Psoas muscle (tissue), 8 donors: ENCODE measurements around the gene RBM47. TPM values are rescaled to one million over a fixed set of nuclear protein-coding genes. Genes with fewer than 3 reads are reported as not detected.

Experiments
- ATAC-seq, 4 donors: fragments of 200-7000 bp; cut with Tn5 transposase; one replicate each; pipeline ENCODE4 v1.9.1; 2020; ENCODE audit warnings: moderate library complexity in 3 of 4, mild to moderate bottlenecking in 2 of 4
- DNase-seq, 2 donors: peaks; one replicate each; pipeline ENCODE4 v3.0.0-alpha.2; 2020
- H3K27ac ChIP-seq: fragments of 200-600 bp; one replicate; pipeline ENCODE4 v1.8.0; 2022
- H3K27me3 ChIP-seq, 3 donors: fragments of 200-600 bp in 1 of 3; one replicate each; pipeline versions ENCODE4 v1.6.1 to v1.8.0; 2013 to 2022; ENCODE audit warnings: low read length in 2 of 3, mild to moderate bottlenecking in 2 of 3, moderate library complexity in 1 of 3; ENCODE audit not compliant: insufficient read depth in 3 of 3
- H3K36me3 ChIP-seq, 2 donors: fragments of 200-600 bp in 1 of 2; one replicate each; pipeline versions ENCODE4 v1.6.1 to v1.8.0; 2013 to 2022; ENCODE audit warnings: low read depth in 1 of 2, mild to moderate bottlenecking in 1 of 2, moderate library complexity in 1 of 2; ENCODE audit not compliant: insufficient read depth in 1 of 2
- H3K4me1 ChIP-seq: fragments of 200-600 bp; one replicate; pipeline ENCODE4 v1.8.0; 2022
- H3K4me3 ChIP-seq: fragments of 200-600 bp; one replicate; pipeline ENCODE4 v1.8.0; 2022; ENCODE audit warnings: mild to moderate bottlenecking
- H3K9me3 ChIP-seq: fragments of 200-600 bp; one replicate; pipeline ENCODE4 v1.8.0; 2022
- WGBS, 3 donors: extraction: QIAGEN DNeasy Blood & Tissue Kit; methylation state at CpG; one replicate each; pipeline versions ENCODE4 v1.1.6 to v1.1.7; 2013; 5-methylcytosine and 5-hydroxymethylcytosine counted together
- intact Hi-C, 2 donors: fragments of 100-400 bp; cut with DNase I; formaldehyde crosslinking; loops; one replicate each; pipeline versions ENCODE4 v1.11.0 to v1.14.2; 2022
- polyA plus RNA-seq, 3 donors: library from polyadenylated mRNA; stranded (reverse); fragments of 200-250 nt; gene quantifications; one replicate each; pipeline ENCODE4 v1.2.3, GENCODE V29; 2013
- total RNA-seq, 4 donors: library from RNA; stranded (reverse); fragmentation: NEBNext Ultra II Directional in 2 of 4; extraction: Animal tissue kit (Norgen Biotek cat#: 25700) in 2 of 4; gene quantifications; one replicate each; pipeline versions ENCODE4 v1.2.1 to v1.2.4, GENCODE V29; 2021 to 2023
- TF ChIP-seq, protein P1 (sequence below): fragments of 200-600 bp; IDR thresholded peaks from one replicate; pipeline ENCODE4 v1.8.0; 2022; ENCODE audit warnings: antibody characterized with exemption
- donor health status: healthy with polysubstance abuse.
- donor health status: DM: no; HTN: no; CAD: no; lungs with moderate emphysema.
- donor health status: Bipolar disorder and iron deficiency.
- donor health status: healthy.
- donor health status: DM: yes; HTN: yes; CAD: no.
- donor health status: DM: no; HTN: no; CAD: no.
- donor health status: DM: no; HTN: no; CAD: no.
- donor health status: DM: yes; HTN: yes; CAD: no.

Gene RBM47
- total and polyA plus RNA-seq, 7 donors = 0.17 to 2.3 (median 1.2) TPM

DNA sequence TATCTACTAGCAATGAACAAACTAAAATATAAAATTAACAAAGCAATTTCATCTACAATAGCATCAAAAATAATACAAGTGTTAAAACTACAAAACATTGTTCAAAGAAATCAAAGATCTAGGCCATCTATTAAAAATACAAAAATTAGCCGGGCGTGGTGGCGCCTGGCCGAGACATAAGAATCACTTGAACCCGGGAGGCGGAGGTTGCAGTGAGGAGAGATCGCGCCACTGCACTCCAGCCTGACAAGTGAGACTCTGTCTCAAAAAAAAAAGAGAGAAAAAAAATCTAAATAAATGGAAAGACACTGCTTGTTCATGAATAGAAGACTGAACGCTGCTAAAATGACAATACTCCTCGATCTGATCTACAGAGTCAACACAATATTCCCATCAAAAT, 139.2 kb downstream of the RBM47 start:
- no peak overlapping the region for H3K27ac ChIP-seq
- WGBS, 3 donors = 92 to 93% (median 93%) methylated on average over 10 of the region's 10 CpGs
- H3K27me3 ChIP-seq = peaks cover 0 to 3% (median 0%) of the 10 kb centered on the region in 3 donors
- no peaks in the 10 kb centered on the region for H3K4me1 ChIP-seq
- H3K36me3 ChIP-seq = no peaks in the 10 kb centered on the region
- intact Hi-C loops = no loop called here
- no peak for DNase-seq
- H3K4me3 ChIP-seq = no peak overlapping the region
- TF ChIP-seq, protein P1, sequence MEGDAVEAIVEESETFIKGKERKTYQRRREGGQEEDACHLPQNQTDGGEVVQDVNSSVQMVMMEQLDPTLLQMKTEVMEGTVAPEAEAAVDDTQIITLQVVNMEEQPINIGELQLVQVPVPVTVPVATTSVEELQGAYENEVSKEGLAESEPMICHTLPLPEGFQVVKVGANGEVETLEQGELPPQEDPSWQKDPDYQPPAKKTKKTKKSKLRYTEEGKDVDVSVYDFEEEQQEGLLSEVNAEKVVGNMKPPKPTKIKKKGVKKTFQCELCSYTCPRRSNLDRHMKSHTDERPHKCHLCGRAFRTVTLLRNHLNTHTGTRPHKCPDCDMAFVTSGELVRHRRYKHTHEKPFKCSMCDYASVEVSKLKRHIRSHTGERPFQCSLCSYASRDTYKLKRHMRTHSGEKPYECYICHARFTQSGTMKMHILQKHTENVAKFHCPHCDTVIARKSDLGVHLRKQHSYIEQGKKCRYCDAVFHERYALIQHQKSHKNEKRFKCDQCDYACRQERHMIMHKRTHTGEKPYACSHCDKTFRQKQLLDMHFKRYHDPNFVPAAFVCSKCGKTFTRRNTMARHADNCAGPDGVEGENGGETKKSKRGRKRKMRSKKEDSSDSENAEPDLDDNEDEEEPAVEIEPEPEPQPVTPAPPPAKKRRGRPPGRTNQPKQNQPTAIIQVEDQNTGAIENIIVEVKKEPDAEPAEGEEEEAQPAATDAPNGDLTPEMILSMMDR = no peak
- no peak for ATAC-seq
- H3K9me3 ChIP-seq = no peaks in the 10 kb centered on the region

DNA sequence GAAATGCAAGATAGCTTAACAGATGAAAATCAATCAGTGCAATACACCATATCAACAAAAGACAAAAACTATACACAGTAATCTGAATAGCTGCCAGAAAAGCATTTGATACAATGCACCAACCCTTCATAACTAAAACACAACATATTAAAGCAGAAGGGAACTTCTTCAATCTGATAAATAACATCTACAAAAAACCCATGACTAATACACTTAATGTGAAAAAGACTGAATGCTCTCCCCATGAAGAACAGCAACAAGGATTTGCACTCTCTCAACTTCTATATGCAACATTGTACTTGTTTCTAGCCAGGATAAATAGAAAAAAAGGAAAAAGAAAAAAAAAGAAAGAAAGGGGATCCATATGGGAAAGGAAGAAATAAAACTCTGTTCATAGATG, 139.7 kb downstream of the RBM47 start:
- DNase-seq = no peak
- no peaks in the 10 kb centered on the region for H3K9me3 ChIP-seq
- no peak for ATAC-seq
- no peaks in the 10 kb centered on the region for H3K4me1 ChIP-seq
- peaks cover 0 to 3% (median 0%) of the 10 kb centered on the region in 3 donors for H3K27me3 ChIP-seq
- no peaks in the 10 kb centered on the region for H3K36me3 ChIP-seq
- H3K27ac ChIP-seq = no peak overlapping the region
- TF ChIP-seq, protein P1 = no peak
- intact Hi-C loops = no loop called here
- no peak overlapping the region for H3K4me3 ChIP-seq

DNA sequence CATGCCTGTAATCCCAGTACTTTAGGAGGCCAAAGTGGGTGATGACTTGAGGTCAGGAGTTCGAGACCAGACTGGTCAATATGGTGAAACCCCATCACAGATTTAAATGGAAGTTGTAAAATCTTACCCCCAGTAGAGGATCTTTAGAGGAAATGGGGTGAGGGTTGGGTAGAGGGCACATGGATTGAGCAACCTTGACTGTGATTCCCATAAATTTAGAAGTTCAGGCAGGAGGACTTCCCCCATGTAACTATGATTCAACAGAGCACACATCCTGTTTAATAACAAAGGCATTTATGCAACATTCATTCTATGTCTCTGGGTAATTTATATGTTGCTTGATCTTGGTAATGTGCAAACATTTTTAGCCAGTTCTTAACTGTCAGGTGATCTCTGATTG, 143.1 kb downstream of the RBM47 start:
- Histone ChIP-seq H3K4me3 (no peak overlapping the region), H3K27me3 (peaks cover 0 to 3% (median 0%) of the 10 kb centered on the region in 3 donors), H3K36me3 (no peaks in the 10 kb centered on the region), H3K9me3 (no peaks in the 10 kb centered on the region), H3K4me1 (no peaks in the 10 kb centered on the region), H3K27ac (no peak overlapping the region)
- intact Hi-C loops = no loop called here
- ATAC-seq (no peak), DNase-seq (no peak)
- 85 to 91% (median 87%) methylated on average over 1 of the region's 1 CpG for WGBS, 3 donors
- TF ChIP-seq, protein P1 = no peak

DNA sequence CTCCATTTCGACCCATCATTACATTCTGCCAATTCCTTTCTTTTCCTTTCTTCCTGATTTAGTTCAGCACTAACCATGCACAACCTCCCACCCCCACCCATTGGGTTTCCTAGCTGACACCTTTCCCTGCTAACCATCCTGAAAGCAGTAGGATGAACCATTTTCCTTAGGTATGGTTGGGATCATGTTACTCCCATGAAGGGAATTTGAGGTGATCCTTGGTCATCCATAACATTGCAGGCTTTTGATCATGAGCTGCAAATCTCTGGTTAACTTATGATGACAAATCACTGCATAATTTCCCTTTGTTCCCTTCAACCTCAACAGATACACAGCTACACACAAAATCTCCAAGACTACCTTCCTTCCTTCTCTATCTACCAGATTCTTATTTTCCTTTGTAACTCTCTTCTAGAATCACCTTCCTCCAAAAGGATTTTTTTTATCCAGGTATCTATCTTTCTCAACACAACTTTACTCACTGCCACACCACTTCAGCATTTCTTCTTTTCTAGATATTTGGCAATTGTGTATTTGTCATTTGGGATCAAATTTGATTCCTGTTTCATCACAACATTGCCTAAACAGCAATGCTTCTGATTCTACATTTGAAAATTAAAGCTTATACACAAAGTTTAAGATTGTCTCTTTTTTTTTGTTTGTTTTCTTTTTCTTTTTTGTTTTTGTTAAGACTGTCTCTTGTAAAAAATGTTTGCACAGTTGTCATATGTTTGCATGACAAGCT, 145.1 kb downstream of the RBM47 start:
- intact Hi-C loops = no loop called here
- ATAC-seq (no peak), DNase-seq (no peak)
- Histone ChIP-seq H3K4me3 (no peak overlapping the region), H3K27ac (no peak overlapping the region), H3K27me3 (peaks cover 0 to 3% (median 0%) of the 10 kb centered on the region in 3 donors), H3K4me1 (no peaks in the 10 kb centered on the region), H3K9me3 (no peaks in the 10 kb centered on the region), H3K36me3 (no peaks in the 10 kb centered on the region)
- 86 to 93% (median 90%) methylated on average over 1 of the region's 1 CpG for WGBS, 3 donors
- TF ChIP-seq, protein P1 = no peak
